Esophagus muscularis mucosa (tissue), 4 donors: Measurements from ENCODE around the gene RBFOX2.
"Not testable (repeated sequence)": the region's sequence is repeated elsewhere in the genome, so short reads cannot be mapped to it uniquely, and the experiment has no call there.

Experiments used
- CTCF ChIP-seq, 3 experiments: fragments of 200-600 bp in 2 of 3; fragments of 450-650 bp in 1 of 3; sonication (generic) in 2 of 3; IDR thresholded peaks; one replicate each; pipeline ENCODE4 v1.5.1; 2017 to 2019; ENCODE audit warnings: antibody characterized with exemption in 3 of 3, mild to moderate bottlenecking in 2 of 3, moderate library complexity in 1 of 3
- EP300 ChIP-seq: sonication (generic); formaldehyde crosslinking; IDR thresholded peaks from one replicate; pipeline ENCODE4 v1.6.1; 2017; ENCODE audit warnings: antibody characterized with exemption
- POLR2A ChIP-seq: fragments of 450-650 bp; IDR thresholded peaks from one replicate; pipeline ENCODE4 v1.6.1; 2017; ENCODE audit warnings: antibody characterized with exemption, moderate library complexity, mild to moderate bottlenecking, low read depth
- POLR2AphosphoS5 ChIP-seq, 2 donors: sonication (generic); formaldehyde crosslinking; IDR thresholded peaks; one replicate each; pipeline ENCODE4 v1.6.1; 2017; ENCODE audit warnings: antibody characterized with exemption in 2 of 2

GRCh38 chr22:35699852-35700251 is 328.8 kb downstream of the RBFOX2 start:
- TF ChIP-seq POLR2A; CTCF (IDR thresholded peaks at IDR 0.05); EP300; POLR2AphosphoS5 (IDR thresholded peaks at IDR 0.05): not testable (repeated sequence)
